HepG2 (cell line): Measurements from ENCODE around the gene PXK.
"Not testable (repeated sequence)": the region's sequence is repeated elsewhere in the genome, so short reads cannot be mapped to it uniquely, and the experiment has no call there.

Source experiments
- ARID2 ChIP-seq: sonication (generic); formaldehyde crosslinking; IDR thresholded peaks from 2 replicates; pipeline ENCODE4 v1.8.1; 2022; ENCODE audit warnings: mild to moderate bottlenecking, missing genetic modification reagents, borderline replicate concordance
- FOXC1 ChIP-seq: sonication (generic); formaldehyde crosslinking; IDR thresholded peaks from 2 replicates; pipeline ENCODE4 v1.8.0; 2022; ENCODE audit warnings: mild to moderate bottlenecking, missing genetic modification reagents, borderline replicate concordance
- MZF1 ChIP-seq: sonication (generic); formaldehyde crosslinking; IDR thresholded peaks from 2 replicates; pipeline ENCODE4 v1.8.1; 2023; ENCODE audit warnings: mild to moderate bottlenecking, missing genetic modification reagents, borderline replicate concordance
- SIN3A ChIP-seq: IDR thresholded peaks from 2 replicates; pipeline ENCODE4 v1.6.1; 2011; ENCODE audit warnings: low read depth, mild to moderate bottlenecking, control low read depth, low read length, borderline replicate concordance
- ZNF558 ChIP-seq: sonication (generic); formaldehyde crosslinking; IDR thresholded peaks from 2 replicates; pipeline ENCODE4 v1.9.0; 2022; ENCODE audit warnings: mild to moderate bottlenecking, missing genetic modification reagents, borderline replicate concordance
- TF ChIP-seq, protein P1 (sequence below): sonication (generic); formaldehyde crosslinking; IDR thresholded peaks from 2 replicates; pipeline ENCODE4 v1.4.0; 2020; ENCODE audit warnings: missing genetic modification reagents, borderline replicate concordance
- TF ChIP-seq, protein P2 (sequence below): sonication (generic); formaldehyde crosslinking; IDR thresholded peaks from 2 replicates; pipeline ENCODE4 v1.5.0; 2020; ENCODE audit warnings: mild to moderate bottlenecking, missing genetic modification reagents, moderate library complexity
- TF ChIP-seq, protein P3 (sequence below): sonication (generic); formaldehyde crosslinking; IDR thresholded peaks from 2 replicates; pipeline ENCODE4 v1.9.0; 2021; ENCODE audit warnings: missing genetic modification reagents, borderline replicate concordance

DNA sequence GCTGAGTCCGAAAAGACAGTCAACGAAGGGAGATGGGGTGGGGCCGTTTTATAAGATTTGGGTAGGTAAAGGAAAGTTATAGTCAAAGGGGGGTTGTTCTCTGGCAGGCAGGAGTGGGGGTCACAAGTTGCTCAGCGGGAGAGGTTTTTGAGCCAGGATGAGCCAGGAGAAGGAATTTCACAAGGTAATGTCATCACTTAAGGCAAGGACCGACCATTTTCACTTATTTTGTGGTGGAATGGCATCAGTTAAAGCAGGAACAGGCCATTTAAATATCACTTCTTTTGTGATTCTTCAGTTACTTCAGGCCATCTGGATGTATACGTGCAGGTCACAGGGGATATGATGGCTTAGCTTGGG, 108.3 kb downstream of the PXK start:
- TF ChIP-seq, protein P1, sequence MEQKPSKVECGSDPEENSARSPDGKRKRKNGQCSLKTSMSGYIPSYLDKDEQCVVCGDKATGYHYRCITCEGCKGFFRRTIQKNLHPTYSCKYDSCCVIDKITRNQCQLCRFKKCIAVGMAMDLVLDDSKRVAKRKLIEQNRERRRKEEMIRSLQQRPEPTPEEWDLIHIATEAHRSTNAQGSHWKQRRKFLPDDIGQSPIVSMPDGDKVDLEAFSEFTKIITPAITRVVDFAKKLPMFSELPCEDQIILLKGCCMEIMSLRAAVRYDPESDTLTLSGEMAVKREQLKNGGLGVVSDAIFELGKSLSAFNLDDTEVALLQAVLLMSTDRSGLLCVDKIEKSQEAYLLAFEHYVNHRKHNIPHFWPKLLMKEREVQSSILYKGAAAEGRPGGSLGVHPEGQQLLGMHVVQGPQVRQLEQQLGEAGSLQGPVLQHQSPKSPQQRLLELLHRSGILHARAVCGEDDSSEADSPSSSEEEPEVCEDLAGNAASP (CRISPR knock-in tag) = not testable (repeated sequence)
- not testable (repeated sequence) for TF ChIP-seq MZF1 (CRISPR knock-in tag); SIN3A; ARID2 (CRISPR knock-in tag); FOXC1 (CRISPR knock-in tag); ZNF558 (CRISPR knock-in tag)
- TF ChIP-seq, protein P2, sequence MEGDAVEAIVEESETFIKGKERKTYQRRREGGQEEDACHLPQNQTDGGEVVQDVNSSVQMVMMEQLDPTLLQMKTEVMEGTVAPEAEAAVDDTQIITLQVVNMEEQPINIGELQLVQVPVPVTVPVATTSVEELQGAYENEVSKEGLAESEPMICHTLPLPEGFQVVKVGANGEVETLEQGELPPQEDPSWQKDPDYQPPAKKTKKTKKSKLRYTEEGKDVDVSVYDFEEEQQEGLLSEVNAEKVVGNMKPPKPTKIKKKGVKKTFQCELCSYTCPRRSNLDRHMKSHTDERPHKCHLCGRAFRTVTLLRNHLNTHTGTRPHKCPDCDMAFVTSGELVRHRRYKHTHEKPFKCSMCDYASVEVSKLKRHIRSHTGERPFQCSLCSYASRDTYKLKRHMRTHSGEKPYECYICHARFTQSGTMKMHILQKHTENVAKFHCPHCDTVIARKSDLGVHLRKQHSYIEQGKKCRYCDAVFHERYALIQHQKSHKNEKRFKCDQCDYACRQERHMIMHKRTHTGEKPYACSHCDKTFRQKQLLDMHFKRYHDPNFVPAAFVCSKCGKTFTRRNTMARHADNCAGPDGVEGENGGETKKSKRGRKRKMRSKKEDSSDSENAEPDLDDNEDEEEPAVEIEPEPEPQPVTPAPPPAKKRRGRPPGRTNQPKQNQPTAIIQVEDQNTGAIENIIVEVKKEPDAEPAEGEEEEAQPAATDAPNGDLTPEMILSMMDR (CRISPR knock-in tag) = not testable (repeated sequence)
- TF ChIP-seq, protein P3, sequence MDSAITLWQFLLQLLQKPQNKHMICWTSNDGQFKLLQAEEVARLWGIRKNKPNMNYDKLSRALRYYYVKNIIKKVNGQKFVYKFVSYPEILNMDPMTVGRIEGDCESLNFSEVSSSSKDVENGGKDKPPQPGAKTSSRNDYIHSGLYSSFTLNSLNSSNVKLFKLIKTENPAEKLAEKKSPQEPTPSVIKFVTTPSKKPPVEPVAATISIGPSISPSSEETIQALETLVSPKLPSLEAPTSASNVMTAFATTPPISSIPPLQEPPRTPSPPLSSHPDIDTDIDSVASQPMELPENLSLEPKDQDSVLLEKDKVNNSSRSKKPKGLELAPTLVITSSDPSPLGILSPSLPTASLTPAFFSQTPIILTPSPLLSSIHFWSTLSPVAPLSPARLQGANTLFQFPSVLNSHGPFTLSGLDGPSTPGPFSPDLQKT (CRISPR knock-in tag) = not testable (repeated sequence)
